Posterior vena cava (tissue), 2 donors: ENCODE measurements around the gene OCA2. TPM values are rescaled to one million over a fixed set of nuclear protein-coding genes. Genes with fewer than 3 reads are reported as not detected.
A peak's percentile ranks its signal among the peaks of the same experiment; 100 is the strongest.

Experiments
- DNase-seq: peaks from one replicate; pipeline ENCODE4 v3.0.0-alpha.2; 2020; ENCODE audit warnings: low spot score
- intact Hi-C, 2 donors: fragments of 100-400 bp; cut with DNase I; formaldehyde crosslinking; loops; one replicate each; pipeline versions ENCODE4 v1.14.1 to v1.14.2; 2022 to 2023
- total RNA-seq, 2 donors: library from RNA; stranded (reverse); fragmentation: NEBNext Ultra II Directional; extraction: Animal tissue kit (Norgen Biotek cat#: 25700); gene quantifications; one replicate each; pipeline ENCODE4 v1.2.1, GENCODE V29; 2021
- donor health status: DM: yes; HTN: yes; CAD: no.
- donor health status: DM: yes; HTN: yes; CAD: no.

The OCA2 gene
- total RNA-seq, 2 donors from 2014 or later, result 0.38 to 1.4 TPM

GRCh38 chr15:28123408-28124023, 24.4 kb upstream of the OCA2 start:
- peak; percentile 83 for DNase-seq
- intact Hi-C loops, result loop anchor here in 1 of 2 donors (10.0 kb wide), 1 partner anchor 49 kb away; no protein-coding TSS in a partner anchor

- intact Hi-C loops, result loop anchor here in 1 of 2 donors (10.0 kb wide), 1 partner anchor 47 kb away; no protein-coding TSS in a partner anchor
These were observed 23.2 kb upstream of the OCA2 start for GRCh38 chr15:28122038-28122949.

GRCh38 chr15:28121577-28121976, 22.5 kb upstream of the OCA2 start:
- DNase-seq, result peak; percentile 47
- intact Hi-C loops, result loop anchor here in 1 of 2 donors (10.0 kb wide), 1 partner anchor 47 kb away; no protein-coding TSS in a partner anchor

More at GRCh38 chr15:28122038-28122949, 23.2 kb upstream of the OCA2 start:
- DNase-seq, result peak; percentile 64

- intact Hi-C loops, result loop anchor here in 1 of 2 donors (10.0 kb wide), 1 partner anchor 45 kb away; no protein-coding TSS in a partner anchor
These were observed 21.2 kb upstream of the OCA2 start for GRCh38 chr15:28120359-28120640.

DNA sequence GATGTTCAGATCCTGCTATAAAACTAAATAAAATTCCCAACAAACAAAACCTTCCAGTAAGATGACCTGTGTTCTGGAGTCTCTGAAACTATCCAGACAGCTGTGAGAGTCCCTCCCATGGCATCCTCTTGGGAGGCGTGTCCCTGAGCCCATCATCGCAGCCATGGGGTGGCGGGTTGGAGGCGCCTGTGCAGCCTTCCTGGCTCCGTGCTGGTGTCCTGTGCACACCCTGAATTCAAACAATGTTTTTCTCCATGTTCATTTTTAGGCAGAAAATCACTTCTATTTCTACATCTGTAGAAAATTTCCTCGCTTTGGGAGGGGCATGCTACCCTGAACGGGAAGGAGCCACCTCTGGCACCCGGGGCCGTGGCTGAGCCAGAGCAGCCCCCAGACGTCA, 19.4 kb upstream of the OCA2 start:
- no peak for DNase-seq
- intact Hi-C loops, result no loop called here

More at GRCh38 chr15:28120359-28120640, 21.2 kb upstream of the OCA2 start:
- DNase-seq, result no peak

DNA sequence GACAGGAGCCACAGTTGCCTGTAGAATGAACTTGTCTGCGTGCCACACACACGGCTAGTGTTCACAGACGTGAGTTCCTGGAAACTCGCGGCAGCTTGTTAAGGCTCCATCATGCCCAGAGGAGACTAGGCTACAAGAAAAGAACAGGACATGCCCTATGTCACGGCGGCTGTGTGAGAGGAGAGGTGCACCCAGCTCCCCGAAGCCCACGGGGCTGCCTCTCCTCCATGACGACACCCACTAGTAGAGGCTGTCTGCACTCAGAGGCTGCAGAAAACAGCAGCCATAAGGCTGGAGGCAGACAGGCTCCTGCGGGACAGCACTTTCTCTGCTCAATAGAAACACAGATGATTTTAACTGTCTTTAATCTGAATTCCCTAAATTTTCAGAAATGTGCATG, 19.0 kb upstream of the OCA2 start:
- peak; percentile 74 for DNase-seq
- intact Hi-C loops, result no loop called here

DNA sequence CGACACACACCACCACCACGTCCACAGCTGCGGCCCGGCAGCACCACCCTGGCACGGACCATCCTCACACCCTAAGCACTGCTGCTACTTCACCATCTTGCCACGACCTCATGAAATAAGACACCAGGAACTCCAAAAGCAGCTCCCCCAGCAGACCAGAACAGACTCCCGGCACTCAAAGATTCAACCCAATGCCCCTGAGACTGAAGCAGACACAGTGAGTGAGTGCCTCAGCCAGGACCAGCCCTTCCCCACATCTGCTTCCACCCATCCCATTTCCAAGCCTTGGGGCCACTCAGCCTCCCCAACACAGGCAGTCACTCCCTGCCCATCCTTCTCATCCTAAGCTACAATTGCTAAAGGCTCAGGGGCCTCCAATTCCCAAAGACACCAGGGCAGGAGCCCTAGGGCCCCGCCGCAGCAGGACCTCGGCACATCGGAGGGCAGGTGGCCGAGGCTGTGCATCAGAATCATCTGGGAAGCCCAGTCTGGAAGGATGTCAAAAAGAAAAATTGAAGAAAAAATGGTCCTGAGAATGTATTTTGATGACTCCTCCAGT, 18.4 kb upstream of the OCA2 start:
- intact Hi-C loops, result no loop called here
- DNase-seq, result peak; percentile 50

GRCh38 chr15:28116521-28117431, 17.7 kb upstream of the OCA2 start:
- peak; percentile 75 for DNase-seq
- intact Hi-C loops, result no loop called here

GRCh38 chr15:28115871-28116270, 16.8 kb upstream of the OCA2 start:
- intact Hi-C loops, result no loop called here
- DNase-seq, result peak; percentile 64

DNA sequence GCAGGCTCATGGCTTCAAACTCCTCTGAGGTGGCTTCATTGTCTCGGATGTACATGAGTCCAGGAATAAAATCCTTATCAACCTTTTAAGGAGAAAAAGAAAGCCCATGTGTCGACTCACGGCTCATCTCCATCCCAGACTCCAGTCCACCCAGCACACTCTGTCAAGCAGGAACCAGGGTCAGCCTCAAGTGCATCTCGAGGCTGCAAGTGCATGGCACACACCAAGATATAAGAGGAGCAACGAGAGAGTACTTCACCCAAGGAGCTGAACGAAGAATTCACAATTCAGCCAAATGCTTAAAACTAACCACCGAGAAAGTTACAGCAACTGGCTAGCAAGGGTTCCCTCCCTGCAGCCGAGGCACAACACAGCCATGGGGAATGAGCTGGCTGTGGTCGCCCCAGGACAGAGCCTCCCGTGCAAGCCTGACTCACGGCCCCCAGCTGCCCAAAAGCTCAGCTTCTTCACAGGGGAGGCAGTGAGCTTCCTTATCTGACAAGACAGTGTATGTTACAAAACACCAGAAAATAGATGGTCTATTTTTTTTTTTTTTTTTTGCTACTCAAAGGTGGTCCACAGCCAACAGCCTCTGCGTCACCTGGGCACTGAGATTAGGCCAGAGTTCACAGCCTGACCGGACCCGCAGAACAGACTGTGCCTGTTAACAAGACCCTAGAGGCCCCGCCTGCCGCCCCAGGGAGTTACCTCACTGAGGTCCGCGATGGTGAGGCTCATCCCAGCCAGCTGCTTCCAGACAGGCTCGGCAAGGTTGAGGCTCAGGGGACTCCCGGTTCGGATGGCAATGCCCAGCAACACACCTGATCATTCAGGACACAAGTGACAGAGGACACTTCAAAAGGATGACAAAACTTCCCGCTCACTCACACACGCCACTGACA, 15.9 kb upstream of the OCA2 start:
- intact Hi-C loops, result no loop called here
- DNase-seq, result peak; percentile 68

GRCh38 chr15:28114114-28114455, 15.0 kb upstream of the OCA2 start:
- intact Hi-C loops, result no loop called here
- no peak for DNase-seq

DNA sequence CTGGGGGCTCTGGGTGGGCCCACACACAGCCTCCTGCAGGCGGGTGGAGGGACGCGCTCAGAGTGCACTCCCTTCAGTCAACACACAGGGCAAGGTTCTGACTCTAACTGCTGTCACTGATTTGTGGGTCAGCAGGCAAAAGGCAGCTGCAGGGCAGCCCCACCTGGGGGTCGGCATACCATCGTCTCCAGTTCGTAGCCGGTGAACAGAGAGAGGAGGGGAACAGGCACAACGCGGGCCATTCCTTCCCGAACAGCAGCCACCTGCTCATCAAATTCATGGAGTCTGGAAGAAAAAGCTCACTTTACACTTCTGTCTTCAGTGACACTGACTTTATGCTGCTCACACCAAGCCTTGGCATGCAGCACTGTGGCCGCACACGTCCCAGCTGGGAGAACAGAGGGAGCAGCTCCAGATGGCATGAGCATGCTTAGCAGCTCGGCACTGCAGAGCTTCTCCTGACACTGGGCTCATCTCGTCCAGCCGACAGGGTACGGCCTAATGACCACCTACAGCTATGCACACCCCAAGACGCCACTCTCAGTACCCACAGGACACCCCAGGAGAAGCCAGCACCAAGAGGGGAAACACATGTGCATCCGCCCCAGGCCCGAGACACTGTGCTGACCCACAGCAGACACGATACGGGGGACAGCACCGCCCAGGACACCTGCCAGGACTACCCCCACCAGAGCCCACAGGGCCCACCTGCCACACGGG, 14.4 kb upstream of the OCA2 start:
- intact Hi-C loops, result no loop called here
- DNase-seq, result peak; percentile 70

- intact Hi-C loops, result no loop called here
- peak; percentile 58 for DNase-seq
These were observed 13.8 kb upstream of the OCA2 start for GRCh38 chr15:28112962-28113361.

DNA sequence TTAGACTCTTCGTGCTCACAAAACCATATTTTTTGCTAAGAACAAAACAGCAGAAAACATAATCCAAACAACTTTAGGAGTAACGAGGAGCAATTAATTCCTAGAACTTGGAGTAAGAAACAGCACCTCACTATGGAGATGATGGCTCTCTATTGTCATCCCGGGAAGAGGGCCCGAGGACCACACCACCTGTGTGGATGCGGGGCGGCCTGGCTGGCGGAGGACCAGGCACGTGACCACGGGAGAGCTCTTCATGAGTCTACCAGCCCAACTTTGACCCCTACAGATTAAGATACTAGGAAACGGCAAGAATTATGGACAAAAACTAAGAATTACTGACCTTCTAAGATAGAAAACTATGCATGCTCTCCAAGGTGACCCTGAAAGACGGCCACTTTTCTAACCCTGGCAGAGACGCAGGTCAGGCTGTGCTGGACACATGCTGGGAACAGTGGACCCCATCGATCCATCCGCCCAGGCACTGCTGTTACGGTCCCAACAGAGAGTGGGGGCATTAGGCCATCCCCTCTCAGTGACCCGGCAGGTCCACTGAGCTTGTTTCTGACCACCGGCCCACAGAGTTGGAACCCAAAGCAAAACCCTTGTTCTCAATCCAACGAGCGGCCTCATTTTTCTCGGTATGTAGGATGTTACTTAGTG, 13.1 kb upstream of the OCA2 start:
- peak; percentile 56 for DNase-seq
- intact Hi-C loops, result no loop called here

DNA sequence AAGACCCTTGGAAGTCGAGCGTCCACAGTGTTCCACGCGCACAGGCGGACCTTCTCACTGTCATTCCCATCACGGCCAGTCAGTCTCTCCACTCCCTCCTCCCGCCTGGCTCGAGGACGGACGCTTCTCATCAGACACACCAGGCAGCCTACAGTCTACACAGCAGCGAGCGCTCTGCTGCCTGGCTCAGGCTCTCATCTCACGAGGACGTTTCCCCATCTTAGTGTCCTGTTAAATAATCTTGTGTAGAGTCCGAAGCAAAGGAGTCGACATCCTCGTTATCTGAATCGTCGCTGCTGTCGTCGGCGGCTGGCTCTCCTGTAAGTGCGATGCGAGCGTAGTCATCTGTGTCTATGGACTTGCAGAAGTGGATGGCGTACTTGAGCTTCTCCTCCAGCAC, 12.4 kb upstream of the OCA2 start:
- intact Hi-C loops, result no loop called here
- peak; percentile 58 for DNase-seq

DNA sequence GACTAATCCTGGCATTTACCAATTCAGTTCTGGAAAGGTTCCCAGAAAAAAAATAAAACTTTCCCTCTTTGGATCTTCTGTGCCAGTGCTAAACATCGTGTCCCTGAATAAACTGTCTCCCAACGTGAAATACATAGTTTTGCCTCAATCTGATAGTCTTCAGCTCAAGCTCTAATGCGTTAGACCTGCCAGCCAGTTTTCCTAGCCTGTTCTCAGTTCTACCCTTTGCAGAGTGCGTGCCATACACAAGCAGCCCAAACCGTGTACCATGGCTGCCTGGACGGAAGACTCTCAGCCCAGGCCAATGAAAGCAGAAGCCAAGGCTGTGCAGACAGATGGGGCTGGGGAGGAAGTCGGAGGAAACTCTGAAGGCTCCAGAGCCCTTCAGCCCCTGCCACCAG, 11.4 kb upstream of the OCA2 start:
- no peak for DNase-seq

More for the DNA sequence above, 11.4 kb upstream of the OCA2 start:
- intact Hi-C loops, result no loop called here
